Suppressor macrophage (primary cell): Measurements from ENCODE around the gene GAREM1.
"Not testable (repeated sequence)": the region's sequence is repeated elsewhere in the genome, so short reads cannot be mapped to it uniquely, and the experiment has no call there.

ENCODE experiments used
- DNase-seq, 4 experiments: peaks; one replicate each; pipeline ENCODE4 v3.0.0-alpha.2; 2020 to 2022

The GAREM1 gene

GRCh38 chr18:32252141-32252860 is 218.4 kb downstream of the GAREM1 start:
- no peak for DNase-seq

GRCh38 chr18:32251466-32251865 is 219.2 kb downstream of the GAREM1 start:
- DNase-seq = no peak

GRCh38 chr18:32249147-32249929 is 221.3 kb downstream of the GAREM1 start:
- DNase-seq = no peak

- no peak for DNase-seq
These were observed 225.8 kb downstream of the GAREM1 start for GRCh38 chr18:32244881-32245280.

- no peak for DNase-seq
These were observed 227.3 kb downstream of the GAREM1 start for GRCh38 chr18:32243358-32243757.

- DNase-seq = no peak
These were observed 228.3 kb downstream of the GAREM1 start for GRCh38 chr18:32242395-32242794.

- no peak for DNase-seq
These were observed 231.9 kb downstream of the GAREM1 start for GRCh38 chr18:32238635-32239268.

- no peak for DNase-seq
These were observed 233.6 kb downstream of the GAREM1 start for GRCh38 chr18:32237049-32237448.

GRCh38 chr18:32233348-32233747 is 237.3 kb downstream of the GAREM1 start:
- DNase-seq = not testable (repeated sequence)

- no peak for DNase-seq
These were observed 251.2 kb downstream of the GAREM1 start for GRCh38 chr18:32219431-32220018.

- DNase-seq = no peak
These were observed 254.3 kb downstream of the GAREM1 start for GRCh38 chr18:32216390-32216789.

GRCh38 chr18:32213693-32214092 is 257.0 kb downstream of the GAREM1 start:
- no peak for DNase-seq
